Central memory CD4-positive, alpha-beta T cell (primary cell): ENCODE data around the gene NUB1.
"Not testable (repeated sequence)": the region's sequence is repeated elsewhere in the genome, so short reads cannot be mapped to it uniquely, and the experiment has no call there.

Source experiments
- DNase-seq: peaks from one replicate; pipeline ENCODE4 v3.0.0; 2022
- total RNA-seq, 3 experiments: gene quantifications; one replicate each; lab custom pipeline; 2026; lab: John Stamatoyannopoulos, UW

Gene NUB1
- total RNA-seq = 57.7 to 141 (median 95.9) reads per million in 3 experiments

GRCh38 chr7:151341357-151342101 lies at the start of gene NUB1:
Gene NUB1, plus strand, starts transcription at chr7:151341812. Its CDS starts 3,538 bp downstream, at chr7:151345350.
- peak; percentile 85 for DNase-seq

GRCh38 chr7:151292850-151293249 lies 48.8 kb upstream of the NUB1 start:
- DNase-seq = no peak

DNA sequence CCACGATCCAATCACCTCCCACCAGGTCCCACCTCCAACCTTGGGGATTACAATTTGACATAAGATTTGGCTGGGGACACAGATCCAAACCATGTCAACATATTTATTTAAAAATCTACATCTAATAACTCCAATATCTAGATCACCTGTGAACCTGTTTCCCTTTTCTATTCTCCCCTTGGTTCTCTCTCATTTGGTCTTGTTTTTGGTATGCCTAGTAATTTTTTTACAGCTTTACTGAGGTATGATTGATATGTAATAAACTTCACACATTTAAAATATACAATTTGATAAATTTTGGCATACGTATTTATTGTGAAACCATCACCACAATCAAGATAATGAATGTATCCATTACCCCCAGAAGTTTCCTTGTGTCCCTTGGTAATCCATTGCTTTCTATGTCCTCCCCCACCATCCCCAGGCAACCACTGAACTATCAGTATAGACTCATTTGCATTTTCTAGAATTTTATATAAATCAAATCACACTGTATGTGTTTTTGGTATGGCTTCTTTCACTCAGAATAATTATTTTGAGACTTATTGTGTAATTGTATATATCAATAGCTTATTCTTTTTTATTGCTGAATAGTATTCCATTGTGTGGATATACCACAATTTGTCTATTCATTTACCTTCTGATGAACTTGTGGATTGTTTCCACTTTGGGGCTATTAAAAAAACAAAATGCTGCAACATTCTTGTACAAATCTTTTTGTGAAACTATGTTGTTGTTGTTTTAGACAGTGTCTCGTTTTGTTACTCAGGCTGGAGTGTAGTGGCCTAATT lies 45.2 kb upstream of the NUB1 start:
- no peak for DNase-seq

DNA sequence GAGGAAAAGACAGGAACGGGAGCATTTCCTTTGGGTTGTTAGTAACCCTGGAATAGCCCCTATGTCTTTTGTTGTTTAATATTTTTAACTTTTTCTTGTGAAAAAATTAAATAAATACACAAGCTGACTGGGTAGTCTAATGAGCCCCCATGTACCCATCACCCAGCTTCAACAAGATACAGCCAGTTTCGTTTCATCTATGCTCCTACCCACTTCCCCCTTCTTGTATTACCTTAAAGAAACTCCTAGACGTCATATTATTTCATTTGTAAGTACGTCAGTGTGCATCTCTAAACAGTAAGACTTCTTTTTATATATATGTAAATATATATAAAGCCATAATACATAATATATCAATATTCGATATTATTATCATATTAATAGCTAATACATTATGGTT lies 42.8 kb upstream of the NUB1 start:
- no peak for DNase-seq

GRCh38 chr7:151299530-151299929 lies 42.1 kb upstream of the NUB1 start:
- no peak for DNase-seq

DNA sequence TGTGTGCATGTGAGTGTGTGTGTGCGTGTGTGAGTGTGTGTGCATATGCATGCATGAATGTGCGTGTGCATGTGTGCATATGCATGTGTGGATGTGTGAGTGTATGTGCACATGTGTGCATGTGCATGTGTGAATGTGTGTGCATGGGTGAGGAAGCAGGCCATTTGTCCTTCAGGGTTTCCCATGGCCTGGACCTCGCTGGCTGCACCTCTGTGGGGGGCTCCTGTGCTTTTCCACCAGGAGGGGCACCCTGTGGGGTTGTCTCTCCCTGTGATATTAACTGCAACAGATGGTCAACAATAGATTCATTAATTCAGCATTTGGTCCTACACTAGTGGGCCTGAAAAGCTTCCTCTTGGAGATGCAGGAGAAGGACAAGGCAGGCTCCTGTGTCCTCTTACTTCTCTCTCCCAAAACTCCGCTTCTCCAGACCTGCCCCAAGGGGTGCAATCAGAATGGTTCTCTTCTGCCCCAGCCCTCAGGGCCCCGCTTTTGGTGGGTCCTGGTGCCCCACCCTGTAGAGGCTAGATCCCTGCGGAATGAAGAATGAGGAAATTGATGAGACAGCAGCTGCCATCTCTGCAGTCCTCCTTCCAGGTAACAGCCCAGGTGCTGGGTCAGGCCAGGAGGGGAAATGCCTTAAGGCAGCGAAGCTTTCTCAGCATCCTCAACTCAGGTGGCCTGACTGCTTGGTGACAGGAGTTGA lies 41.5 kb upstream of the NUB1 start:
- DNase-seq = no peak

- no peak for DNase-seq
Measured at GRCh38 chr7:151301471-151302462, 39.8 kb upstream of the NUB1 start.

DNA sequence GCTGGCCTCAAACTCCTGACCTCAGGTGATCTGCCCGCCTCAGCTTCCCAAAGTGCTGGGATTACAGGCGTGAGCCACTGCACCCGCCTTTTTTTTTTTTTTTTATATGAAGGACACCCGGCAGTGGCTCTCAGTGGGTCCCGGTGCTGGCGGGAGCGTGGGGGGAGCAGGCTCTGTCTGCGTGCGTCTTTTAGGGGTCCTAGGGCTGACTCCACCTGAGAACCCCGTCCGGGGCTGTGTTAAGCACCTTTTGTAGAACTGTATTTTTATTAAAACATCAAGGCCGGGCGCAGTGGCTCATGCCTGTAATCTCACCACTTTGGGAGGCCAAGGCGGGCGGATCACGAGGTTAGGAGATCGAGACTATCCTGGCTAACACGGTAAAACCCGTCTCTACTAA lies 37.4 kb upstream of the NUB1 start:
- not testable (repeated sequence) for DNase-seq

DNA sequence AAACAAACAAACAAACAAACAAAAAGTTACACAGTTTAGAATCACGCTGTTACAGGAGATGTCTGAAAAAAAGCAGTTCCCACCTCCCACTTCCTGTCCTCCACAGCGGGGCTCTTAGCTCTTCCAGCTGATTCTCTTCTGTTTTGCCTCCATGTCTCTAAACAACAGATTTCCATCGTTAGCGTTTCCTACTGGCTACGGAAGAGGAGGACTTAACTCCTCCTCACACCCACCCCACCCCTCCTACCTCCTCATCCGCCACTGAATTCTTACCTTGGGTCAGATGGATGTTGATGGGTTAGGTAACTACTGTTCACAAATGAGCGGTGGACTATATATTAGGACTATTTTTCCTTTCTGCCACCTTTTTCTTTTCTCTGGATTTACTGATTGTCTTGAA lies 36.8 kb upstream of the NUB1 start:
- no peak for DNase-seq

DNA sequence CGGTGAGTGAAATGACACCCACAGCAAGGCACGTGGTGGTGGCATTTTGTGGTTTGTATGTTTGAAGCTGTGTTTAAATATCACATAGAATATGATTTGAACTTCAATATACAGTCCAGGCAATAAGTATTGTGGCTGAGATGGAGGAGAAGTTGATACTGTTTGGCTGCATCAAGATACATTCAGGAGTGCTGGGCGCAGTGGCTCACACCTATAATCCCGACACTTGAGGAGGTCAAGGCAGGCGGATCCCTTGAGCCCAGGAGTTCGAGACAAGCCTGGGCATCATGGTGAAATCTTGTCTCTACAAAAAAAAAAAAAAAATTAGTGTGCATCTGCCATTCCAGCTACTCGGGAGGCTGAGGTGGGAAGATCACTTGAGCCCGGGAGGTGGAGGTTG lies 35.2 kb upstream of the NUB1 start:
- DNase-seq = no peak

- DNase-seq = no peak
Measured at GRCh38 chr7:151306860-151307259, 34.8 kb upstream of the NUB1 start.

DNA sequence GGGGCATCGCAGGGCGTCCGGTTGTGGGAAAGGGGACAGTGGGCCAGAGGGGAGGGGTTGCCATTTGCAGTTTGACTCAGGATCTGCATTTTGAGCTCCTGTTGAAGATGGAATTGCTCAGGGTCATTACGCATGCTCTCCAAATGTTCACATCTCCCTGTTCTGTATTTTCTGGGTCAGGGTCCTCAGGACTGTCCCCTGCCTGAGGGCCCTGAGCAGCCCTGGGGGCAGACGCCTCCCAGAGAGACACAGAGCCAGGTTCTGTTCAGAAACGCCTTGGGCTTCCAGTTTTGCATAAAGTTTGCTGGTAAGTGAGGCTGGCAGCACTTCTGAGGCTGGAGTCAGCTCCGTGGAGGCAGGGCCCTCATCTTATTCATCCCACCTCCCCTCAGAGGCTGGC lies 34.1 kb upstream of the NUB1 start:
- DNase-seq = no peak

GRCh38 chr7:151308256-151308655 lies 33.4 kb upstream of the NUB1 start:
- no peak for DNase-seq

DNA sequence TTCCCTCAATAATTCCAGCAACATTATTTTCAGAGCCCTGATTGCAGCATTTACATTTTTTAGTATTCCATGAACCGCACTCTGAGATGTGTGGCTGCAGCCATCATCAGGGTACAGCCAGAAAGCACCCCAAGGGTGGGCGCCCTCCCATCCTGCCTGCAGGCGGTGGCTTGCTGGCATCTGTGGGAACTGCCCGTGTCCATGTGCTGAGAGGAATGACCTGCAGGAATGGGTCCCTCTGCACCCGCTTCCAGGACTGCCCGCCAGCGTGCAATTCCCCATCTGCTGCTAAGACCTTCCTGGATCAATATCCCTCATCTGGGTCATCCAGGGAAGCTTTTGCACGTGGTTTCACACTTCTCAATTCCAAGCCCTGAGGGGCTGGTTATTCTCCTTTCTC lies 32.8 kb upstream of the NUB1 start:
- no peak for DNase-seq

- no peak for DNase-seq
Measured at GRCh38 chr7:151309311-151309710, 32.3 kb upstream of the NUB1 start.

DNA sequence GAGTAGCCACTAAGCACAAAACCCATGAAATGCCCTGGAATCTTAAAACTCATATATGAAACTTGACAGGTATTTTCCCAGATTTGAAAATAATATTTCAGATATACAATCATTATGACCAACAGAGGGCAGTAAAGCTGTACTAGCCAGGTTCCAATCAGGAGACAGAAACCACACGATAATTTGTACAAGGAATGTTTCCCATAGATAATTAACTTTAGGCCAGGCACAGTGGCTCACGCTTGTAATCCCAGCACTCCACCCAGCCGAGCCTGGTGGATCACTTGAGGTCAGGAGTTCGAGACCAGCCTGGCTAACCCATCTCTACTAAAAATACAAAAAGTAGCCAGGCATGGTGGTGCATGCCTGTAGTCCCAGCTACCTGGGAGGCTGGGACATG lies 31.0 kb upstream of the NUB1 start:
- DNase-seq = no peak

DNA sequence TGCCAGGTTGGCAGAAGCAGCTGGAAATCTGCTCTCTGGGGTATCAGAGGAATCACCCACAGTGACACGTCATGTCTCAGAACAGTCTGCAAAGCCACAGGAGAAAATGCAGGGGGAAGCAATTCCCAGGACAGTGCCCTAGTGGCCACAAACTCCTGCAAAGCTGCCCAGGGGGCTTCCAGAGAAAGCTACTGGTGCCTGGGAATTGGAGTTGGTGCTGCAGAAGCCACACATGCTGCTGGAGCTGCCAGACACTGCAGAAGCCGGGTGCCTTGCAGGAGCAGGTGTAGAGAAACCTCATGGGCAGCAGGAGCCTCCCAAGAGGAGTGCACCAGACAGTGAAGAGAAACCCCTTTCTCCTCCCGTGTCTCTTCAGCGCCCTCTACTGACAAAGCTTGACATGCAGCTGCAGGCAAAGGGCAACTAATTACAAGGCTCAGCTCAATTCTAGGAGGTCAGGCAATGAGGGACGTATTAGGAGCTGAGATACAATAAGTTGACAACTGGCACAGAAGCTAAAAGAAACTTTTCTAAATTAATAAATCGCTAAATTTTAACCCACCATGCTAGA lies 30.2 kb upstream of the NUB1 start:
- no peak for DNase-seq

GRCh38 chr7:151312356-151312755 lies 29.3 kb upstream of the NUB1 start:
- no peak for DNase-seq

GRCh38 chr7:151312831-151313809 lies 28.5 kb upstream of the NUB1 start:
- no peak for DNase-seq

DNA sequence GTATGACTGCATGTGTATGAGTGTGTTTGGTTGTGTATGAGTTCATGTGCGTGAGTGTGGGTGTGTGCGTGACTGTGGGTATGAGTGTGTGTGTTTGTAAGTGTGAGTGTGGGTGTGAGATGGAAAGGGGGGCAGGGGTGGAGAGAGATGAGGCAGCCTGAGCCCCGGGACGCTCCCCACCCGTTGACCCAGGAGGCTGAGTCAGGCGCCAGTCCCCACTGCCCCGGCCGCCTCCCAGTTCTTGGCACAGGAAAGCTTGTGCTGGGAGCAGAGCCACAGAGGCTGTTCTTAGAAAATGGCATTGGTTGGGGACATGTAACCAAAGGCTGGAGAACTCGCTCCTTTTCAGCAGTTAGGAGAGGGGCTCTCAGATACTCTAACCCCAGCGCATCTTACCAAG lies 27.8 kb upstream of the NUB1 start:
- DNase-seq = no peak

DNA sequence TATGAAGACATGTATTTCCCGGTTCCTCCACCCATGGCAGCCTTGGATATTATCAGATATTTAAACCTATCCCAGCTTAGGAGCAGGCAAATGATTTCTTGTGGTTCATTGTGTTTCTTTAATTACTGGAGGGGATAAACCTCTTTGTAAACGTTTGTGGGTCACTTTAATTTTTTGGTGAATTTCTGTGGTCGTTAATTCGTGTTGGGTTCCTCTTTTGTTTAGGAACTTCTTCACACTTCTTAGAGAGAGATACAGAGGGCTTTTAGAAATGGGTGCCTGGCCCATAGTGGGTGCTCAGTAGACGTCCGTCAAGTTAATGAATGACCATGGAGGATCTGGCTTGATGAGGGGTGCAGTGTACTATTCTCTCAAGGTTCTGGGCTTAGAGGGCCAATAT lies 27.2 kb upstream of the NUB1 start:
- no peak for DNase-seq
